ENCODE measurements around the gene IFNAR1.

DNA sequence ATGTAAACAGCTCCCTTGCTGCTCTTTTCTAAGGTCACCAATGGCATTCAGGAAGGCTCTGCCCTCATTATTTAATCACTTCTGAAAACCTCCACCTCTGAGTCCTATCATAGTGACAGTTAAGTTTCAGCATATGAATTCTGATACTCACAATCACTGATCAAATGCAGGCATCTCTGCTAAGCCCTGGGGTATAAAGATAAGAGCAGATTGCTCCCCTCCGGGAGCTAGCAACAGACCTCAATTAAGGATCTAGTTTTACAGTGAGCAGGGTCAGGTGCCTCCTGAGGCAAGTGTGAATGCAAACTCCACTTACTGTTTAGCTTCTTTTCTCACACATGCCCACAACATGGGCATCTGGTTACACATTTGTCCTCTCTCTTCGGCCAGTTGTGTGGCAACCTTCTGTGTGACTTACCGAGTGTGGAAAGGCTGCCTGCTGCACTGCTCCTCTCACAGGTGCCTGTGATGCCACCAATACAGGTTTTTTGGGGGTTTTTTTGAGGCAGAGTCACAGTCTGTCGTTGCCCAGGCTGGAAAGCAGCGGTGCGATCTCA, 43.6 kb upstream of the IFNAR1 start:
- TF ChIP-seq, protein P1, sequence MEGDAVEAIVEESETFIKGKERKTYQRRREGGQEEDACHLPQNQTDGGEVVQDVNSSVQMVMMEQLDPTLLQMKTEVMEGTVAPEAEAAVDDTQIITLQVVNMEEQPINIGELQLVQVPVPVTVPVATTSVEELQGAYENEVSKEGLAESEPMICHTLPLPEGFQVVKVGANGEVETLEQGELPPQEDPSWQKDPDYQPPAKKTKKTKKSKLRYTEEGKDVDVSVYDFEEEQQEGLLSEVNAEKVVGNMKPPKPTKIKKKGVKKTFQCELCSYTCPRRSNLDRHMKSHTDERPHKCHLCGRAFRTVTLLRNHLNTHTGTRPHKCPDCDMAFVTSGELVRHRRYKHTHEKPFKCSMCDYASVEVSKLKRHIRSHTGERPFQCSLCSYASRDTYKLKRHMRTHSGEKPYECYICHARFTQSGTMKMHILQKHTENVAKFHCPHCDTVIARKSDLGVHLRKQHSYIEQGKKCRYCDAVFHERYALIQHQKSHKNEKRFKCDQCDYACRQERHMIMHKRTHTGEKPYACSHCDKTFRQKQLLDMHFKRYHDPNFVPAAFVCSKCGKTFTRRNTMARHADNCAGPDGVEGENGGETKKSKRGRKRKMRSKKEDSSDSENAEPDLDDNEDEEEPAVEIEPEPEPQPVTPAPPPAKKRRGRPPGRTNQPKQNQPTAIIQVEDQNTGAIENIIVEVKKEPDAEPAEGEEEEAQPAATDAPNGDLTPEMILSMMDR (IDR thresholded peaks at IDR 0.05) = no peak
- TF ChIP-seq POLR2A (IDR thresholded peaks at IDR 0.05) = no peak

Data from testis (tissue), 2 donors.